GM18511 (cell line): Measurements from ENCODE around the gene CPOX.
"Not testable (repeated sequence)": the region's sequence is repeated elsewhere in the genome, so short reads cannot be mapped to it uniquely, and the experiment has no call there.

Experiments
- ATAC-seq: cut with Tn5 transposase; IDR thresholded peaks from one replicate; pipeline ENCODE4 v1.9.1; 2021; ENCODE audit warnings: mild to moderate bottlenecking, moderate library complexity; ENCODE audit not compliant: unreplicated experiment

Gene CPOX

DNA sequence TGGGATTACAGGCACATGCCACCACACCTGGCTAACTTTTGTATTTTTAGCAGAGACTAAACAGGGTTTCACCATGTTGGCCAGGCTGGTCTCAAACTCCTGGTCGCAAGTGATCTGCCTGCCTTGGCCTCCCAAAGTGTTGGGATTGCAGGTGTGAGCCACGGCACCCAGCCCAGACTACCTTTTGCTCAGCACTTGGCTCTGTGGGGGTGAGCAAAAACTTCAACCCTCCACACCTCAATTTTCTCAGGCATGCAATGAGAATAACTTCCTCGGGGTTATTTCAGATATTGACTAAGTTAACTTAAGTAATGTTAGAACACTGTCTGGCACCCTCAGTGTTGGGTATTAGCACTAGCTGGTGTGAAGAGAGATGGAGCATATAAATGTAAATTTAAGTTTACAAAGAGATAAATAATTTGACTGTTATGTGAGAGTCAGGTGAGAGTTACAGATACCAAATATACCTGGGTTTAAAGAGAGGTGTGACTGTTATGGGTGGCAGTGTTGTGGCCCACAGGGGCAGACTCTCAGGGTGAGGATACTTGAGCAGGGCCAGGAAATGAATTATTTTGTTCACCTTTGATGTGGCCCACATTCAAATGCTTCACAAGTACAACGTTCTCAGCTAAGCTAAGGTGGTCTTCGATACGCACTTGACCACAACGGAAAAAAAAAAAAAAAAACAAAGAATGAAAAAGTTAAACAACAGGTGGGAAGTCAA is 29.0 kb downstream of the CPOX start:
- ATAC-seq: peak; percentile 13

DNA sequence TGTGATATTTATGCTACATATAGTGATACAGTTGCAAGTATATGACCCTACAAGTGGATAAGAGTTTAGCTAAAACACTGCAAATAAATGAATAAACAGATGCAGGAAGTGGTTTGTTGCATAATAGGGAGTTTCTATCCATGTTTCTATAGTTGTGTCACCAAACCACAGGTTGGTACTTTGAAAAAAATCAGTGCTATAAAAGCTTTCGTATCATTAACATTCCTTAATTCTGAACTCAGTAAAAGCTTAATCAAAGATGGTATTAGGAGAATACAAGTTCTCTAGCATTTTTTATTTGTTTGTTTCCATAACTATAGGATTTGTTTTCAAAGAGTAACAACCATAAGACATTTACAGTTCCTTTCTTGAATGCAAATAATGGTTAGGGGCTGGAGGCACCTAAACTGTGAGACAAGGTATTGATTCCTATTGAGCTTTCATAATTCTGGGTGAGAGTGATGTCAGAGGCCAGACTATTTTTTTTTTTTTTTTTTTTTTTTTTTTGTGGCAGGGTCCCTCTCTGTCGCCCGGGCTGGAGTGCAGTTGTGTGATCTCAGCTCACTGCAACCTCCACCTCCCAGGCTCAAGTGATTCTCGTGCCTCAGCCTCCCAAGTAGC is 29.6 kb downstream of the CPOX start:
- peak; percentile 58 for ATAC-seq

DNA sequence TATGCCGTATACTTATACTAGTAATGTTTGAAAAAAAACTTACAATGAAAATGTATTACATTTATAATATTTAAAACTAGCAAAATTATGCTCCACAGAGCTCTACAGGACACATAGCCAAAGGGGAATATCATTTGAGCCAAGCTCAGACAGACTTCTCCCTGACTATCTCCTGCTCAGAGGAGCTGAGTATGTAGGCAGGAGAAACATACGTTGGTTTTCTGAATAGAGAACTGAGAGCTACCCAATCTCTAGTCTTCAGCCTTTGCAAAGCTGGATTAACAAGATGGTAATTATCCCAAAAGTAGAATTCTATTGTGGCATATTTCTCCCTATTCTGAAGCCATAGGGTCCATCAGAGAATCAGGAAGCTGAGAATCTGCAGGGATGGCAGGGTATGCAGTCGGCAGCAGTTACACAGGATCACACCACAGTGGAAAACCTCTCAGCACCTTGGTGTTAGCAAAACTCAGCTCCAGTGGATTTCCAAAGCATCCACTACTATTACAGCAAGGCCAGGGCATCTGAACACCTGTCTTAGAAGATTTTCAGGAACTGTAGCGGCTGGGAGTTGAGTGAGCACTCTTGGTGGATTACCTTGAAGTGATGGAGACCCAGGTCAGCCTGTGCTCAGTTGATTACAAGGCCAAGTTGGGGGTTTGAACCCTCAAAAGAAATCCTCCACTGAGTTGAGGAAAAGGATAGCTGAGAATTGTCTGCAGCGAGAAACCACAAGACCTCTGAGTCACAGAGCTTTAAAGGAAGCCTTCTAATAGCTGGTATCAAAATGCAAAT is 31.5 kb downstream of the CPOX start:
- ATAC-seq: peak; percentile 21

DNA sequence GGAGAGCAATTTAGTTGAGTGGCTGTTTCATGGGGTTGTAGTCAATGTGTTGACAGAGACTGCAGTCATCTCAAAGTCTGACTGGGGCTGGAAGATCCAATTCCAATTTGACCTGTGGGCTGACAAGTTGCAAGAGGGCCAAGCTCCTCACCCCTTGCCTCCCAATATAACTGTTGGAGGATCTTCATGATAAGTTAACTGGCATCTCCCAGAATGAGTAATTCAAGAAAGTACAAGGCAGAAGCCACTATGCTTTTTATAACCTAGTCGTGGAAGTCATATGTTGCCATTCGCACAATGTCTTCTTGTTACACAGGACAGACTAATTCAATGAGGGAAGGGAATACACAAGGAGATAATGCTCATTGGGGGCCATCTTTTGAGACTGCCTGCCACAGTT is 32.5 kb downstream of the CPOX start:
- no peak for ATAC-seq

DNA sequence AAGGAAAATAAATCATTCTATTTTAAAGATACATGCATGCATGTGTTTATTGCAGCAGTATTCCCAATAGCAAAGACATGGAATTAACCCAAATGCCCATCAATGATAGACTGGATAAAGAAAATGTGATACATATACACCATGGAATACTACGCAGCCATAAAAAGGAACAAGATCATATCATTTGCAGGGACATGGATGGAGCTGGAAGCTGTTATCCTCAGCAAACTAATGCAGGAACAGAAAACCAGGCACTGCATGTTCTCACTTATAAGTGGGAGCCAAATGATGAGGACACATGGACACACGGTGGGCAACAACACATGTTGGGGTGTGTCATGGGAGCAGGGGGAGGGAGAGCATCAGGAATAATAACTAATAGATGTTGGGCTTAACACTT is 33.6 kb downstream of the CPOX start:
- not testable (repeated sequence) for ATAC-seq

DNA sequence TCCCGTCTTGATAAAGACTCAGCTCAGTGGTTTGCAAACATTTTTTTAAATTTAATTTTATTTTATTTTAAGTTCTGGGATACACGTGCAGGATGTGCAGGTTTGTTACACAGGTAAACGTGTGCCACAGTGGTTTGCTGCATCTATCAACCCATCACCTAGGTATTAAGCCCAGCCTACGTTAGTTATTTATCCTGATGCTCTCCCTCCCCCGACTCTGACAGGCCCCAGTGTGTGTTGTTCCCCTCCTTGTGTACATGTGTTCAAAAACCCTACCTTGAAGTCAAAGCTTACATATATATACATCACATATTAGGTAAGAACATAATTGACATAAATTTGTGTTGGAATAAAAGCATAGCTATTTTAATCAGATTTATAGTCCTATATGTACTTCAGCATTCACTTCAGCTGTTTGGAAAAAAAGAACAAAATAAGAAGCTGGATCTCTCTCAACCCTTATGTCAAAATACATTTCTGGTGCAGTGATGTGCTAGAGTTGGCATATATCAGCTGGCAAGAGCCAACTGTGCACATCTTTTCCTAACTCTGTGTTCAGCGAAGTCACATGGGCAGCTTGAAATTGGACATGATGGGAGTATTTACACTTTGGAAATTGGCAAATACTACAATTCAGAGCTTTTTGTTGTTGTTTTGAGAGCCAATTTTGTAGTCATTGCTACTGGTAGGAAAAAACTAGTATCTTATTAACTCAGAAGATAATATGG is 35.1 kb downstream of the CPOX start:
- no peak for ATAC-seq

DNA sequence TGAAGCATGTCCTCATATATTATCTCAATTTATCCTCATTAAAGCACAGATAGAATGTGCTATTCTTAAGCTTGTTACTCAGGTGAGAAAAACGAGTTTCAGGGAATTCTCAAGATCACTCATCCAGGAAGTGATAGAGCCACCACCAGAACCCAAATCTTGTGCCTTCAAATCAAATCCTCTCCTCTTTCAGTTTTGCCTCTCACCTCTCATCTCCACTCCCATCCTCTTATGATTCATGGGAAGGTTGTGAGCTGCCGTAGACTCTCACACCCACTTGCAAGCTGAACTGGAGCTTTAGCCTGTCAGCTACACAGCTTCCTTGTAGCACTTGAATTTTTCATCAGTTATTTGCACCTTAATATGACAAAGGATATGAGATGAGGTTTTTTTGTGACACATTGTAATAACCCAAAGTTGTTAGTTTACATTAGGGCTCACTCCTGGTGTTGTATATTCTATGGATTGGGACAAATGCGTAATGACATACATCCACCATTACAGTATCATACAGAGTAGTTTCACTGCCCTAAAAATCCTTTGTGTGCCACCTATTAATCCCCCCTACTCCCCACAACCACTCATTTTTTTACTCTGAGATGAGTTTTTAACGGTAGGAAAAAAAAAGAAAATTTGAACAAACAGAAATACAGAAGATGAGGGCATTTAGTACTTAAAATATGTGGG is 35.9 kb downstream of the CPOX start:
- peak; percentile 22 for ATAC-seq

DNA sequence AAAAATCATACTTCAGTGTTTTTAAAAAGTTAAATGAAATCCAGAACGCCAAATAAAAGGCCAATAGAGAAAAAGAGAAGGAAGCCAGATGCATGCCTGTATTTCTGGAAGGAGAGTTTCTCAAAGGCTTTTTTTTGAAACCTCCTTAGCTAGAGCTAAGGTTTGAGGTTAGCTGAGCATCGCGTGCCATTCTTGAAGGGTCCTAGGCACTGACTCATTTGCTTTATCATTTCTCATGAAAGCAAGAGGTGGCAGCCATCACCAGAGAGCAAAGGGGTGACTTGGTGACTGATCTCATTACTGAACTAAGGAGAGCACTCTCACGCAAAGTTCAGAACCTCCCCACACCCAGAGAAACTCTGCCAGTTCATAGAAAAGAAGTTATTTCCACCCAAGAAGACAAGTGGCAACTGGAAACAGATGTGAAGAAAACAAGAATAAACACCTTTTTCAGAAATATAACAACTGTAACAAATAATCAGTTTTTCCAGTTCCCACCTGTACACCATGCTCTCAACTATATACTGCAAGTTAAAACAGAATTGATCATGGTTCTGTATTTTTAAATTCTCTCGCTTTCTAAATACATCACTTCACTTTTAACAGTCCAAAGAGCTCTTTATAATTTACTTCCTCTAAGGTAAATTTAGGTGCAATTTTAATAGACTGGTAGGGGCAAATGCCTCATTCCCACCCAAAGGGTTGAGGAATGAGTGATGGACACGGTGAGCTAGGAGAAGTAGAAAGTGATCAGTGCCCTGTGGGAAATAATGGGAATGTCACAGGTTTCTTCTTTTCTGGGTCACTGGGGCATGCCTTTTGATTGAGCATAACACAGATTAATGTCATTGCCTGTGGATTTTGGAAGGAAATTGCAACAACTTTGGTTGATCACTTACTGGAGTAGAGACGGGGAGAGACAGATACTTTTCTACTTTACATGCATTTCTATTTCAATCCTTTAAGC is 37.0 kb downstream of the CPOX start:
- peak; percentile 80 for ATAC-seq

DNA sequence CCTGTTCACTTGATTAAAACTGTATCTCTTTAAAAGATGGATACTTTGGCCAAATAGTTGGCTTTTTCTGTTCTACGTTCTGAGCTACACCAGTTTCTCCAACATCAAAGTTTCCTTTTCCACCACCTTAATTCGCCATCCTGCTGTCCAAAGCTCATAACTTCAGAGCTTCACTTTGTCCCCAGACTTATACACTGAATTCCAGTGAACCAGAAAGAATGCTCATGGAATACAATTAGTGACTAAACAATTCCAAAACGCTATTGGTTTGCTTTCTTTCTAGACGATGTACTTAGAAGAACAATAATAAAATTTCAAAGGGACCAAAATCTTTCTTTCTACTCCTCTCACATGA is 38.4 kb downstream of the CPOX start:
- ATAC-seq: no peak

DNA sequence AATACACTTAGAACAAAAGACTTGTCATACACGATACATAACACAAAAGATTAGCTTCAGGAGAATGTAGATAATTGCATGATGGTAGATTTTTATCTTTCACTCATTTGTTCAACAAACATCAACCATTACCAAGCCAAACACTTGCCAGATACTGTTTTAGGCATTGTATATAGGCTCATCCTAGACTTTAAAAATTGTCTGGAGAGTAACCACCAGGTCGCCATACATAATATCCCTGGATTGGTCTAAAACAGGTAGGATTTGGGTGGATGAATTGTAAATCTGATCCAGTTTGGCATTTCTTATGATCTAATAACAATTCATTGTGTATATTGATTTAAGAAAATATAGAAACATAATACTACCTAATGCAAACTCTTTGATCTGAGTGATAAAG is 38.8 kb downstream of the CPOX start:
- ATAC-seq: no peak

DNA sequence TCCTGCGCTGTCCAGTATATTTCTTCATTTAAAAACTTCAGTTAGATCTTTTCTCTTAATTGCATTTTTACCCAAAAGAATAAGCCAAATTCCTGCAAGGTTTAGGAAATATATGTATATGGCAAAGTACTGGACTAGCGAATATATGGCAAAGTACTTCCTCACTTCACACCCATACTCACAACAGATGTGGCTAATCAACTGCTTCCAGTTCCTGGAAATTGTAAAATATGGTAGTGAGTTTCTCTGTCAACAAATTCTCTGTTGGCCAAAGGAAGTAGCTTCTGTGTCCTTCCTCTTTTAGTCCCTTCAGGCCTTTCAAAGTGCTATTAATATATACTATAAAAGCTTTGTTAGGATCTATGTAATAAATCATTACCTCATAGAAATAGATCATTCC is 39.7 kb downstream of the CPOX start:
- no peak for ATAC-seq

DNA sequence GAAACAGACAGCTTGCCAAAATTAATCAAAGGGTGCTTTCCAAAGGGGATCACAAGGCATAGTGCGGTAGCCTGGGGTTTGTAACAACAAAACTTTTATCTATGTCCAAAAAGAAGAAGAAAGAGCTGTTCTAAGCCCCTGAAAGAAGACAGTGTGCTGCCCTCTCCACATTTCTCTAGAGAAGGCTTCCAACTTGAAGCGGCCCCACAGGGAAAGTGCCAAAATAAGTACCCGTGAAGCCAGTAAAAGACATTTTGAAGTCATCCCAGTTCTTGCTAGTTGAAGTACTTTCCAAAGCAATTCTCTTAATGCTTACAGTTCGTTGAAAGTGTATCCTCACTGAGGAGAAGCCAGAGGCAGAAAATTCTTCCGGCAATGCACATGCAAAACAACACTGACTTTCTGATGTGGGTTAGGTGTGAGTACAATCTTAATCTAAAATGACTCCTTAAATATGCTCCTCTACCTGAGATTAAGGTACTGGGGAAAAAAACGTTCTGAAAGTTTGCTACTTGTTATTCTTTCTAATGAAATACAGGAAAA is 40.3 kb downstream of the CPOX start:
- ATAC-seq: no peak

DNA sequence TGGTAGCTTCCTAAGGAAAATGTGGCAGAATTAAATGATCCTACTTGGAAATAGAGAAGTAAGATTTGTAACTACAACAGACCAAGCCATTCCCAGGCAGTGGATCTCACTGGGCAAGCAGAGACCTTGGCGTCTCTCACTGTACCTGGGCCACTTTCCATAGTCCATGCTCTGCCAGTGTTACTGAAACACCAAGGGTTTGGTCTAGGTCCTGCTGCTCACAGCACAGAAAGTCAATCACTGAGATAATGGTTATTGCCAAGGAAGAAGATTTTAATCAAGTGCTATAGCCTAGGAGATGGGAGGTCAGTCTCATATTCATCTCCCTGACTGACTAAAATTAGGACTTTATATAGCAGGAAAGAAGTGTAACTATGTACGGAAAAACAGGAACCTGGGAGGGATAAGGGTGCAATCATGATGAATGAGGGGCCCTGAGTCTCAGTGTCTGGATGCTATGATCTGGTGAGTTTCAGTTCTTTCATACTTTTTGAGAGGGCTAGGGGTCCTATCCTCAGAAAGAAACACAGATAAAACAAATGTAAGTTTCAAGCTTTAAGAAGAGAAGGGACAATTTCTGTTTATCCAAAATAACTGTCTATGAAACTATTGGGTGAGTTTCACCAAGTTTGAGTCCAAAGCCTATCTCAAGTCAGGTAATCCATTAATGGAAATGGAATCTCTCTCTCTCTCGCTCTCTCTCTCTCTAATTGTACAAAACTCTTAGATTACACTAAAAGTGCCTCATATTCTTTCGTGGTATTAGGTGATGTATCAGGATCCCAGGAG is 41.0 kb downstream of the CPOX start:
- no peak for ATAC-seq

DNA sequence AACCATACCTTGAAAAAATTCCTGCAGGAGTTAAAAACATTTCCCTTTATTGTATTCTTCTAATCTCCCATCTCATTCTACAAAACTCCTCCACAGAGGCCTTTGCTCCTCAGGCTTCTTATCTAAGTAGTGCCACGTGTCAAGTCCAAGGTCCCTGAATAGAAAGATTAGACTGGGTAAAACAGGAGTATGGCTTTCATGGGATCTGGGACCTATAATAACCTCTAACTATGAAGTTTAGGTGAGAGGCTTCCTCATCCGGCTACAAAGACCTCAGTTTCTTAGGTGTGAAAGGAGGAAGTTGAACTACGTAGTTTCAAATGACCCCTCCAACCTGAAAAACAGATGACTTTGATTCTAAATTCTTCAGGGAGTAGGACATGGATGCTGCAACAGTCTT is 41.7 kb downstream of the CPOX start:
- ATAC-seq: peak; percentile 11

DNA sequence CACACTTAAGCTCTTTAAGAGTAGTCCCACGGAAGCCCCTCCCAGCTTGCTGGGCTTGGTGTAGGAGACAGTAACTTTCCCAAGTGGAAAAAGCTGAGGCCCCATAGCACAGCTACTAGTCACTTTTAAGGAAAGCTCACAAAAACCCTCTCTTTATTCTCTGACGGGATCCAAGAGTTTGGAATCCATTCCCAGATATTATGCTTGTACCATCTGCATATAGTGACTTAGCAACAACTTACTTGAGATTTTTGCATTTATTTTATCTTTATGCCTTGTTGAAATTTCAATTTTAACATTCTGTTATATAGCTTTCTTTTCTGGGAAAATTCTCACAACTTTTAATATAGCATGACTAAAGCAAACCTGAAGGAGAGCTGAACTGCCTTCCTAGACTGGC is 42.2 kb downstream of the CPOX start:
- no peak for ATAC-seq

DNA sequence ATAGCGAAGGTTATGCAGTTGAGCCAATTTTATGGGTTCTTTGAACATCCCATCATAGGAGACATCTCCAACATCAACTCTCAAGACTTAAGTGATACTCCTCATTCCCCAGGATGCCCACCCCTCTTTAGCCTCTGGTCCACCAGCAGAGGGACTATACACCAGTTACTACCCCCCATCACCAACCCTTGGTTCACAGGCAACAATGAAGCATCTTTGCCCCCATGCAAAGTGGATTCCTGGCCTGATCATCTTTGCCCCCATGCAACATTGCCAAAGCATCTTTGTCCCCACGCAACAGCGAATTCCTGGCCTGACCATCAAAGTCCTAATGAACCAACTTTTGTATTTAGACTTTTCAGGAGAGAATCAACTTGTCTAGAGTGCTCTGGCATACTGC is 42.6 kb downstream of the CPOX start:
- no peak for ATAC-seq

DNA sequence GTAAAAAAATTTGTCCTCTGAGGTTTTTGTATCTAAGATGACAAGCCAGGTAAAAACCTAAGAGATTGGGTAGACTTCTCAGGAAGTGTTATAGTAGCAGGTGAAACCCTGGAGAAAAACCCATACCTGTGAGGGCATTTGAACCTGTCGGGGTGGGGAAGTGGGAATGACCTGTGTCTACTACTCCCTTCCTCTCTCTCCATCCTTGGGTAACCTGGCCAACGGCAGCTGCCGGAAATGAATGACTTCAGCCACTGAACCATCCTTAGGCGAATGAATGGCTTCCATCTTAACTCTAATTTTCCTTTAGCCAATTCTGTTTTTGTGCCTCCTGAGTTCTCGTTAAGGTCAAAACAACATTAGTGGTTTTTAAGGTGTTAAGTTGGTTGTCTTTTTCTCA is 44.9 kb downstream of the CPOX start:
- no peak for ATAC-seq

DNA sequence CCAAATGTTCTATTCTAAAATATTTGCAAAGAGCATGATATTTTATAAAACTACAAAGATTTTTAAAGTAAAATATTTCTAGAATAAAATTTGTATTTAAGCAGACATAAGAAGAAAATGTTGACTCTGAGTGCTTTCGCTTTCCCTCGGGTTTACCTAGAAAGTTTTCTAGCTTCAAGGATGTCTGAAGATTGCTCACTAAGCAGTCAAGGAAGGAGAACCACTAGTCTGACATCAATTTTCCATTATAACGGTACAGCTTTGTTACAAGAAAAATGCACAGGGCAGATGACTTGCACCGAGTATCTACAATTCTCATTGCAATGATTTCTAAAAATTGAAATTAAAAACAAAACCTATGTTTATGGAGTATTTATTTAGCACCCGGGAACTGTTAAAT is 47.5 kb downstream of the CPOX start:
- ATAC-seq: peak; percentile 43

DNA sequence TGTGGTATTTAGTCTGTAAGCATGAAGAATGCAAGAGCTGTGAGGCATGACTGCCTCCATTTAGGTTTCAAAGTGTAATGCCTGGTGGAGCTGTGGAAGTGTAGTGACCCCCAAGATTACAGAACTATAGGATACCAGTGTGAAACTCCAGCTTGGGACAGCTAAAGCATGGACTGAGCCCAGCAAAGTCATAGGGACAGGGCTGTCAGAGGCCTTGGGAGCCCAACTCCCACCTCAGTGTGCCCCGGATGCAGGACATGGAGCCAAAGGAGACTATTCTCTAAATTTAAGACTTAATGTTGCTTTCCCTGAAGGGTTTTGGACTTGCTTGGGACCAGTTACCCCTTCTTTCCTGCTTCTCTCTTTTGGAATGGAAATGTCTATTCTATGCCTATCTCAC is 50.8 kb downstream of the CPOX start:
- no peak for ATAC-seq
